Activated CD4-positive, alpha-beta T cell treated with anti-CD3 and anti-CD28 coated beads, Interleukin-2, amount 50 U/mL, for 24 hours (primary cell): ENCODE results near the gene CXCR1.
"Not testable (repeated sequence)": the region's sequence is repeated elsewhere in the genome, so short reads cannot be mapped to it uniquely, and the experiment has no call there.

ENCODE experiments used
- DNase-seq, 2 donors: peaks; one replicate each; pipeline ENCODE4 v3.0.0-alpha.2; 2020; ENCODE audit warnings: low read depth in 1 of 2, low spot score in 1 of 2

CXCR1 gene

DNA sequence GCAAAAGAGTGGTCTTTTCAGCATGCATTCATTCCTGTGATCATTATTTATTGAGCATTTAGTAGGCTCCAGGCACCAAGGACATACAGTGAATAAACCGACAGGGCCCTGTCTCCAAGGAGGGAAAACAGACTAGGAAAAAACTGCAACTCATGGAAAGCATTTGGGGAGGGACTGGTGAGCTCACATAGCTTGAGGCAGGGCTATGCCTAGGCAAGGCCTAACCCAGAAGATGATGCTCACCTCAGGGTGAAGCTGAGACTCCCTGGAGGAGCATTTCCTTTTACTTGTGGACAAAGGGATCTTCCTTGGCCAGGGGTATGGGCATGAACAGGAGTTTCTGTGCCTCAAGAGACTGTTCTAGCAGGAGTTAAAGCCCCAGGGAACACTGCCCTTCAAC lies 3.9 kb downstream of the CXCR1 start:
- no peak for DNase-seq

DNA sequence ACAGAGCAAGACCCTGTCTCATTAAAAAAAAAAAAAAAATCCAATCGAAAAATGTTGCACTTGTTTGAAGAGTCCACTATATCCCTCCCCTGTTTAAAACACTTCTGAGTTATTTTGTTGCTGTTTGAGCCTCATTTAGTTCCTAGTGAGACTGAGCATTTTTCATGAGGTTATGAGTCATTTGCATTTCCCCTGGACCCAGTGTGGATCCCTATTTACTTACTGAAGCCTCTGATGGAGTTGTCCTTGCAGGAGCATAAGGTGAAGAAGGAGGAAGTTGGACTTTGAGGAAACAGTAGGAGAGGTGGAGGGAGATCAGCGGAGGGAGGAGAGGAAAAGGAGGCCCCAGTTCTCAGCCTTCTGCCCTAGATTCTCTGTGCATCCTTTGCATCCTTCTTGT lies 5.1 kb downstream of the CXCR1 start:
- DNase-seq = no peak

DNA sequence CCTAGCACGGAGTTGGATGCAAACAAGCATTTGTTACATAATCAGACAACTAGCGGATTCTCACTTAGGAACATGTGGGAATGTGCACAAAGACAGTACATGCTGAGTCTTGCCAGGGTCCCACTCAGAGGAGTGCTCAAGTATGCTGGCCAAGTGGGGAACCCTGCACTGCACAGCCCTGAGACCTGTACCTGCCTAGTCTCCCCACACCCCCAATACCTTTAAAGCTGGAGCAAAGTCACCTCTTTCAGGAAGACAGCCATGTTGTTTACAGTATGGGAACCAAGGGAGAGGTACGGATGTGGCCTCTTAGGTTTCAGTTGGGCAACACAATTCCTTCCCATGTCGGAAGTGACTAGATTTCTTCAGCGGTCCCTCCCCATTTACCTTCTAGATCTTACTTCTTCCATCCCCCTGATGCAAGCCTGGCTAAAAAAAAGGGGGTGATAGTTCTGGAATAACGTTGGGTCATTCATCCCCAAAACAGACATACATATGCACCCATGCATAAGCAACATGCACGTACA lies 10.7 kb downstream of the CXCR1 start:
- no peak for DNase-seq

DNA sequence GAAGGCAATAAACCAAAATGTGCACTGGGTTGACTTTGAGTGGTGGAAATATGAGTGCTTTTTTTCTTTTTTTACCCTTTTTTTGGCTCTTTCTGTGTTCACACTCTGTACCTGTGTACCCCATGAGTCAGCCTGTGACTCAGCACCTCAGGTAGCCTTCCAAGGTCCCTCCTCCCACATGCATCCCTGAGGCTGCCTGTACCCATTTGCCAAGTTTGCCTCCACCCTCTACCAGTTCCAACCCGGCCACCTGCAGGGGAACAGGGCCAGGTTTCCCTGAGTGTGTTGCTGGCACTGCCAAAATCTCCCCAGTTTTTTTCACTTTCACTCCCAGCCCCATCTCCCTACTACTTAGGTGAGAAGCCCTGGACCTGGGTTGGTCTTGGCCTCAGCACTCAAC lies 14.0 kb downstream of the CXCR1 start:
- DNase-seq = no peak

DNA sequence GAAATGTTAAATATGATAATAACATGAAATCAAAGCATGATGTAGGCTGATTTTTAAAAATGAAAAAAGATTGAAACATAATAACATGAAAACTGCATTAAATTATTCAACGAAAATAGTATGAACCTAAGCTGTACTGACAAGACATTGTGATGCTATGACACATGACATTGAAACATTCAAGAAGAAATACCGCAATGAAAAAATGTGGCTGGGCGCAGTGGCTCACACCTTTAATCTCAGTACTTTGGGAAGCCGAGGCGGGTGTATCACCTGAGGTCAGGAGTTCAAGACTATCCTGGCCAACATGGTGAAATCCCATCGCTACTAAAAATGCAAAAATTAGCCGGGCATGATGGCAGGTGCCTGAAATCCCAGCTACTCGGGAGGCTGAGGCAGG lies 14.6 kb downstream of the CXCR1 start:
- no peak for DNase-seq

DNA sequence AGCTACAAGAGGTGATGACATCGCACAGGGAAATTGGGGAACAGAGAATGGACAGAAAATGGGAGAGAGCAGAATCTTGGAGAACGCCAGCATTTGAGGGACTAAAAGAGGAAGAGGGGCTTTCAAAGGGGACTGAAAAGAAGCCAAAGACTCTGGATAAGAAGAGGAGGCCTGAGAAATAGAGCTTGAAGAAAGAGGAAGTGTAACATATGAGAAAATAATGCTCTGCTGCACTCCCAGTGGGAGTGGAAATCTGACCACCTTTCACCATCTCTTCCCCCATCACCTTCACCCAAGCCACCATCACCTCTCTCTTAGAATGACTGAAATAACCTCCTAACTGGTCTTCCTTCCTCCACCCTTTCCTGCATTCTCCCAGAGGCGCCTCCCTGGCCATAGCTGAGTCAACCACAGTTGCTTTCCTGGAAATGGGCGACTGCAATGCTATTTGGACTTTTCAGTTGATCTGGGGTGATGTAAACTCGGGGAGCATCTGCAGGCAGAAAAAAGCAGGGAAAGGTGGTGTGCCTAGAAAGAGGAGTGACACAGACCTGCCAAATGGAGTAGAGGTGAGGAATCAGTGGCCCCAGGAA lies 16.8 kb downstream of the CXCR1 start:
- no peak for DNase-seq

DNA sequence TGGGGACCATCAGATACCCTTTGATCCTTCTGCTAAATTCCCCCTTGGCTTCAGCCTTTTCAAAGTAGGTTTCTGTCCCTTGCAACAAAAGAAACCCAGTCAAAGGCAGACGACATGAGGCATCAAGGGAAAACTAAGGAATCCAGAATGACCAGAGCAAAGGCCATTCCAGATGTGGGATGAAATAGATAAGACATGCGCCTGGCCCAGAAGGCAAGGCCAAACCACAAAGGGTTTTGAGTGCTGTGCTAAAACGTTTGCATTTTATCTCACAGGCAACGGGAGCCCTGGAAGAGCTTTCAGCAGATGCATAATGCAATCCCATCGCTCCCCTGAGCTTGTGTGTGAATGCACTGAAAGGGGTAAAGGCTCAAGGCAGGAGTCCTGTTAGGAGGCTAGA lies 17.7 kb downstream of the CXCR1 start:
- DNase-seq = no peak

DNA sequence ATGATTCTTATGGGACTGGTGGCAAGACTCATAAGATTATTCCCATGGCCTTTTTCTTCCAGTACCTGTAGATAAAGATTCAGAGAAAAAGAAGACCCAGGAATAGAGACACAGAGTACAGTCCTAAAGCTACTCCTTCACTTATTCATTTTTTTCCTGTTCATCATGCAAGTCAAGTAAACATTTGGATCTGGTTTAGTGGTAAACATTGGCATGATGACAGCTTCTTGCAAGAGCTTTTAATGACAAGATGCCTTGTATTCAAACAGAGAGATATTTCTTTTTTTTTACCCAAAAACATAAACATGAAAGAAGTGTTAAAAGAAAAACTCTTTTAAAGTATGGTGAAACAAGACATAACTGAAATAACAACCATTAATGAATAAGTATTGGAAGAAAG lies 20.7 kb downstream of the CXCR1 start:
- DNase-seq = no peak

DNA sequence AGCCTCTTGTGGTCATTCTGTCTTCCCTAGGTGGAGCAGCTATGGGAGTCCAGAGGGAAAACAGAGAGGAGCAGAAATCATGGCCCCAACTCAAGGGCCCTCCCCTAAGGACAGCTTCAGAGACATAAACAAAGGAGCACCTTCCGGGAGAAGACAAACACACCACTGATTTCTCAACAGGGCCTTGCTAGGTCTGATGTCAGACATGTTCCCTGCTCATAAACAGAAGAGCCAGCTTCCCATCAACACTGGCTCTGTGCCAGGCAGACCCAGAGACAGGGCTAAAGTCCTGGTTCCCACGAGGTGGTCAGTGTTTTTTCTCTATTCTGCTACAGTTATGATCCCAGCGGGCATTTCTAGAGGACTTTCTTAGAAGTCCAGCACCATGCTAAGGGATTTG lies 21.6 kb downstream of the CXCR1 start:
- no peak for DNase-seq

DNA sequence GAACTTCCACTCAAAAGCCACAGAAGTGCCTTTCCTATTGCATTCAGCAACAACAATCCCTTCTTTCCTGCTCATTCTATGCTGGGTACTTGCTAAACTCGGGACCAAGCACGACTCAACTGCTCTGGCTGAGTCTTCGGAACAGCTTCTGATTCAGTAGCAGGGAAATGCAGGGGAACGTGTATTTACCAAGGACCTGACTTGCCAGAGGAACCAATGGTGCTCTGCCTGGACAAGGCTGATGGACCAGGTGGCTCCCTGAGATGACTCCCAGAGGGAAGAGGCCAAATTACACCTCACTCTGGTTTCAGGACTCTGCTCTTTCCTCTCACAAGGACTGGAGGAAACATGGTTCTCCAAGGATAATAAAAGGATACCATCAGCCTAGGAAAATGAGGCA lies 28.7 kb downstream of the CXCR1 start:
- DNase-seq = no peak

DNA sequence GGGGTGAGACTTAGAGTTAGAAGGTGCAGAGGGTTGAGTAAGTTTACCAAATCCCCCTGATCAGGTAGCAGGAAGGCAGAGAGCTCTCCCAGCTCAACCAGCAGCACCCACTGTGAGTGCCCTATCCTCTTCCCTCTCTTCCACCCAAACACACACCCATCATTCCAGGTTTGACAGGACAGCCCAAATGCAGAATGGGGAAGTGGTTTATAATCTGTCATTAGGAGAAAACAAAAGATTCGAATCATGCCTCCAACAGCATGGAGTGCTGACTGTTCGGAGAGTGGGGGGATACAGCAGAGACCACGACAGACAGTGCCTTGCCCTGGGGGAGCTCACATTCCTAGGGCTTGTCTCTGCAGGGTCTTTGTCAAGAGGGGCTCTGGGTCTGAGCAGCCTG lies 29.2 kb downstream of the CXCR1 start:
- no peak for DNase-seq

DNA sequence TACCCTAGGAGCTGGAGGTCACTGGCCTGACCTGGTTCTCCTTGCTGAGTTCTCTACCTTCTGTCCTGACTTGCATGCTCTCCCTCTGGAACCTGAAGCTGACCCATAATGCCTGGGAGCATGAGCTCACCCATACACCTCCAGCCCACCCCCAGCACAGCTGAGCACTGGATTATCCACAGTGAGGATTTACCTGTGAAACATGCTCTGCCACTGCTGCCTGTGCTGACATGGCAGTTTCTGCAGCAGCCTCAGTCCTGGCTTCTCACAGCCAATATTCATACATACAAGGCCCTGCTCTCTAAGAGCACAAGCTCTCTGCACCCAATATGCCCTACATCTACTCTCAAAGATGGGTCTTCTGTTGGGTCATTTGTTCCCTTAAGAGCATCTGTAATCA lies 35.9 kb downstream of the CXCR1 start:
- DNase-seq = no peak

DNA sequence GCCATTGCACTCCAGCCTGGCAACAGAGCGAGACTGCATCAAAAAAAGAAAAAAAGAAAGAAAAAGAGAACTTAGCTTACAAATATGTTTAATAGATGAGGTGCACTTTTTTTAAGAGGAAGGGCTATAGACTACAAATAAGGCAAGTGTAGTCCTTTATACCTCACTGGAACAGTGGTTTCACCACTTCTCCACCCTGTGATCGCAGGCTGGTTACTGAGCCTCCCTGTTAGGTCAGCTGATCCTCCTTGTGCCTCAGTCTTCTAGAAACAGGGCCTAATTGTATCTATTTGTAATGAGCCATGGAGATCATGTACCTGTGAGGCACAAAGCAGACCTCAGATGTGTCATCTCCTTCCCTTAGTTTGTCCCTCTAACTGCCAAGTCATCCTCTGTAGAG lies 36.4 kb downstream of the CXCR1 start:
- no peak for DNase-seq

DNA sequence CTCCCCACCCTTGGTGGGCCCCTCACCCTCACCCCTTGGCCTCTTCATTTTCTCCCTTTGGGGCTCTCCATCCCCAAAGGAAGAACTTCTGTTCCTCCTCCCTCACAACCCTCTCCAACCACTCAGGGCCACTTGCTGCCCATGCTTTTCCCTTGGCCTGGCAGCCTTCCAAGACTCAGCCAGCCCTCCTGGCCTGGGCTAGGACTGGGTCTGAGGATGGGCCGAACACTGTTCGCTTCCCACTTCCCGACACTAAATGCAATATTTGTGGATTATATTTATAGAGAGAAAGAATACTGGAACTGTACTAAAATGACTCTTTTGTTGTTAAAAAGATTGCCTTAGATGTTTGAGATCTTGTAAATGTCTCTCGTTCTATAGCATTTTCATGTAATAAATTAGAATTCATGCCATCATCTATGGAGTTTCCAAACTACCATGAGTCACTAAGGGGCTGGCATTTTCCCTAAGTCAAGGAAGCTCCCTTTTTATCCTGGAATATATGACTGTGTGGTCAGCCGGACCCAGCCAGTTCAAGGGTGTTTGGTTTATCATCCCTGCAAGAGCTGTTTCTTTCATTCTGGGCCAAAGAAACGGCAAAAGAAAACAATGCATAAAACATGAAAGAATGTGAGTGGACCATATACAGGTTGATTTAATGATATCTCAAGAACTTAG lies 37.2 kb downstream of the CXCR1 start:
- DNase-seq = no peak

DNA sequence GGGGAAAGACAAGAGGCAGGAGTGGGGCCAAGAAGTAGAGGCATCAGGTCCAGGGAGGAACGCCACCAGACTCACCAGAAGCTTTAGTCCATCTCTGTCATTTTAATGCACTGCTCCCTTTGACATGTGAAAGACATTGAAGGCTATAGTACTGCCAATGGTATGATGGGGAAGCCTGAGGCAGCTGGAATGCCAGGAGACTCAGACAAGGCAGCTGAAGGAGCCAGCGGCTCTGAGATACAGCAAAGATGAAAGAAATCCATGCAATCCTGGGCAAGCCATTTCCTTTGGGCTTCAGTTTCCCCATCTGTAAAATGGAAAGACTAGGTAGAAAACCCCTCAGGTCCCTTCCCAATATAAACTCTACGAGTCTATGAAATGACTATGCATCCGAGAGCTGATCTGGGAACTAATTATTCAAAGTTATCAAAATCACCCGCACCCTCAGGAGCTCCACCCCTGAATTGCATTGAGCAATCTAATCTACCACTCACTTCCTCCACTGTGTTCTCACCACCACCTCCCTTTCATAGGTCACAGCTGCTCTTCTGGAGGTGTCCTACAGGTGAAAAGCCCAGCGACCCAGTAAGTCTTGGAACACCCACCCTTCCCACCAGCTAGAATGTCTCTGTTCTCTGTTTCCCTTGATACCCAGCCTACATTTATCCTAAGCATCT lies 37.8 kb downstream of the CXCR1 start:
- no peak for DNase-seq

DNA sequence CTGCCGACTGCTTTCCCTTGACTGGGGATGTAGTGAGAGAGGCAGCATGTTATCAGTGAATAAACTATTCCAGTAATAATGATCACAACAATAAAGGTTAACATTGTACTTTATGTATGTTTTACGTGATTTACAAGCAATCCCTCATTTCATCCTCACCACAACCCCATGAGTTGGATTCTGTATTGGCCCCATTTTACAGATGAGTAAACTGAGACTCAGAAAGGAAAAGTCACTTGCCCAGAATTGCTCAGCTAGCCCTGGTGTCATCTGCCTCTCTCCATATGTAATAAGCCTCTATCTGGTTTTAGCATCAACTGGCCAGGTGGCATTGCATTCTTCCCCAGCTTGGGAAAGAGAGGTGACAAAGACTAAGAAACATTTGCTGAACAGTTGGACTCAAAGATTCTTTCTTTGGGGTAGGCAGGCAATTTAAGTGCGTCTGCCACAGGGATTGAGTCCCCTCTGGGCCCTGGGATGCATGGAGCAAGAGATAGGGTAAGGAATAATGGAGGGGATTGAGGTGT lies 38.8 kb downstream of the CXCR1 start:
- DNase-seq = no peak

DNA sequence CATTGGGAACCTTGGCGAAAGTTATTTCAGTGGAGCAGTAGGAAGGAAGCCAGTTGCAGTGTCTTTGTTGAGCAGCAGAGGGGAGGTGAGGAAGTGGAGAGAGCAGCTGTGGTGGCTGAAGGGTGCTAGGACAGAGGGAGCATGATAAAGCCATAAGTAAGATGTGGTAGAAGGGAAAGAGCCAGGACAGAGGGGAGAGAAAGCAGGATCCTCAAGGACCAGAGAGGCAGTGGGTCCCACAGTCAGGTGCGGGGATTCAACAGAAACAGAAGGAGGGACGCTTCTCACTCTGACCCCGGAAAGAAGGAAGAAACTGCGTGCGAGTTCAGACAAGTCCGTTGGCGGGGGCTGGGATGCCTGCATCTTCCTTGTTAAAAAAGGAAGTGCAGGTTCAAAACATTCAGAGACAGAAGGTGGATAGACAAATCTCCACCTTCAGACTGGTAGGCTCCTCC lies 41.1 kb downstream of the CXCR1 start, which contains the start of gene CXCR2:
TSS of gene CXCR2 (plus strand) at position 403 of the 455 bp plus-strand sequence. CDS start 8,774 bp downstream, outside the sequence.
- no peak for DNase-seq

DNA sequence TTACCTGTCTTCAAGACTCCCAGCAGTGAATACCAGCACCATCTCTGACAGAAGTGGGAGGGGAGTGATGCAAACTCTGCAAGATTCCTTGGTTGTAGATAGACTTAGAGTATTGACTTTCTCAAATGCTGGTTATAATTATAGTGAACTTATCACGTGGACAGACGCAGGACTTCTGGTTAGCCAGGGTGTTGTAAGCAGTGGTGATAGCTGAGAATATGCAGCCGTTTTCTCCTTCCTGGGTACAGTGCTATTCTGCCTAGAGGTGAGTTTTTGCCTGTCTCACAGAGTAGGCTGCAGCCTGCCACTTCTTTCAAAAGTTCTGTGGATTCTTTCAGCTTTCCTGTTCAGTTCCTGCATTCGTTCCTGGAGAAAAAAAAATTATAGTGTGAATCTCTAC lies 41.7 kb downstream of the CXCR1 start:
- no peak for DNase-seq

DNA sequence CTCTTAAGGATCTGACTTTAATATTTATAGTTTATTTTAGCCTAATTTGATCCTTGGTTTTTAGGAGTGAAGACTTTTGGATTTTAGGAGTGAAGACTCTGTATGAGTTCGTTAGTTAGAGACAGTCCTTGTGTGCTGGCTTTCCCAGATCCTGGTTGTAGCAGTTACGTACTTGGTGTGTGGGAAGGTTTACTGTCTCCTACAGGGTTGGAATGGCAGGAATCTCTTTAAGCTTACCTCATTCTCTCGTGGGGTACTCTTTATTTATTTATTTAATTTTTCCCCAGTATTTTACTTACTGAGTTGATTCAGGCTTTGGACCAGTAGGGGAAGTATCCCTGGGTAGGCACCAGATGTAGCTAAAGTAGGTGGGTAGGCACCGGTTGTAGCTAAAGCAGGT lies 42.8 kb downstream of the CXCR1 start:
- DNase-seq = no peak

DNA sequence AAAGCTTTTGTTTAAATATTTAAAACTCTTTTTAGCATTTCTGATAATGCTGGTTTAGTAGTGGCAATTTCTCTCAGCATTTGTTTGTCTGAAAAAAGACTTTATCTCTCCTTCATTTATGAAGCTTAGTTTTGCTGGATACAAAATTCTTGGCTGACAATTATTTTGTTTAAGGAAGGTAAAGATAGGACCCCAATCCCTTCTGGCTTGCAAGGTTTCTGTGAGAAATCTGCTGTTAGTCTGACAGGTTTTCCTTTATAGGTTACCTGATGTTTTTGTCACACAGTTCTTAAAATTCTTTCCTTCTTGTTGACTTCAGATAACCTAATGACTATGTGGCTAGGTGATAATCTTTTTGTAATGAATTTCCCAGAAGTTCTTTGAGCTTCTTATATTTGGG lies 44.5 kb downstream of the CXCR1 start:
- not testable (repeated sequence) for DNase-seq

DNA sequence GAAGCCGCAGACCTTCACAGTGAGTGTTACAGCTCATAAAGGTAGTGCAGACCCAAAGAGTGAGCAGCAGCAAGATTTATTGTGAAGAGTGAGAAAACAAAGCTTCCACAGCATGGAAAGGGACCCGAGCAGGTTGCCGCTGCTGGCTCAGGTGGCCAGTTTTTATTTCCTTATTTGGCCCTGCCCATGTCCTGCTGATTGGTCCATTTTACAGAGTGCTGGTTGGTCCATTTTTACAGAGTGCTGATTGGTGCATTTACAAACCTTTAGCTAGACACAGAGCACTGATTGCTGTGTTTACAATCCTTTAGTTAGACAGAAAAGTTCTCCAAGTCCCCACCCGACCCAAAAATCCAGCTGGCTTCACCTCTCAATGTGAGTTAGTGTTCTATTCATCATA lies 45.0 kb downstream of the CXCR1 start:
- not testable (repeated sequence) for DNase-seq
